ENCODE results near the gene SH3RF3. TPM values are rescaled to one million over a fixed set of nuclear protein-coding genes. Genes with fewer than 3 reads are reported as not detected.

The SH3RF3 gene
- total and polyA plus RNA-seq, 2 of the 13 experiments (the other 11 are each of a cell fraction or from before 2014, with no cell fraction given), result 0.04 TPM; not detected in 1

DNA sequence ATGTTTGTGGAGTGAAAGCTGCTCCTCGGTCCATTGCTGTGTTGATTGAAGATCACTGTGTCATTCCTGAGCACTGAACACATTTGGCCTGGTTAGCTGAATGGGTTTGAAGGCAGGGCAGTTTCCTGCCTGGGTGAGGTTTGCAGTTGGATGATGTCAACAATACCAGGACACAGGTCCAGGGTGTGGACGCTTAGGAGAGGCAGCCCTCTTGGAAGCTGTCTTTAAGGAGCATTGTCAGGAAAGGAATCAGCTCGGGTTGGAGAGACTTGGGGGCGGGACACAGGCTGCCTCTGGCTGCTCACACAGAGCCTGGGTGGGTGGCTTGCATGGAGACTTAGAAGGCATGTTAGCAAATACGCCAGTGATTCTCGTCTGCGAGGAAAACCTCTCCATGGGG is 247.1 kb downstream of the SH3RF3 start (continued):
- TF ChIP-seq RERE (CRISPR knock-in tag; IDR thresholded peaks at IDR 0.05; ENCODE audit: low read depth) (no peak), NFKB2 (CRISPR knock-in tag; IDR thresholded peaks at IDR 0.05; ENCODE audit: borderline replicate concordance) (no peak), XRCC5 (optimal IDR thresholded peaks at IDR 0.05; ENCODE audit: low read length) (no peak), RAD21 (CRISPR knock-in tag; IDR thresholded peaks at IDR 0.05) (no peak), CAMTA2 (CRISPR knock-in tag; IDR thresholded peaks at IDR 0.05; ENCODE audit: borderline replicate concordance) (no peak), ETV6 (CRISPR knock-in tag; conservative IDR thresholded peaks at IDR 0.05) (no peak), HES4 (CRISPR knock-in tag; IDR thresholded peaks at IDR 0.05; ENCODE audit: borderline replicate concordance) (no peak), TP53 (CRISPR knock-in tag; conservative IDR thresholded peaks at IDR 0.05) (no peak), ZNF431 (CRISPR knock-in tag; IDR thresholded peaks at IDR 0.05; ENCODE audit: borderline replicate concordance, low read depth) (no peak)
